Ovary (tissue), 1 donor: Measurements from ENCODE around the gene LAD1.

ENCODE experiments used
- EP300 ChIP-seq: sonication (generic); formaldehyde crosslinking; IDR thresholded peaks from one replicate; pipeline ENCODE4 v1.6.1; 2017; ENCODE audit warnings: antibody characterized with exemption
- POLR2A ChIP-seq: fragments of 450-650 bp; IDR thresholded peaks from one replicate; pipeline ENCODE4 v1.6.1; 2017; ENCODE audit warnings: antibody characterized with exemption, mild to moderate bottlenecking, moderate library complexity

GRCh38 chr1:201444792-201445191 is 45.7 kb upstream of the LAD1 start:
- TF ChIP-seq EP300 (no peak), POLR2A (no peak)
